Ammon's horn (tissue), 1 donor: ENCODE measurements around the gene GATA5.

Experiments
- DNase-seq: peaks from one replicate; pipeline ENCODE4 v3.0.0-alpha.2; 2016; ENCODE audit warnings: low spot score

The GATA5 gene

GRCh38 chr20:62475772-62476055 is at the start of gene GATA5:
Gene GATA5, minus strand, starts transcription at chr20:62475995. Its CDS starts 474 bp downstream, at chr20:62475521.
- no peak for DNase-seq

- DNase-seq: no peak
Measured at GRCh38 chr20:62525014-62525413, 49.2 kb upstream of the GATA5 start.

- no peak for DNase-seq
Measured at GRCh38 chr20:62524505-62524911, 48.7 kb upstream of the GATA5 start.

GRCh38 chr20:62523473-62524203 is 47.8 kb upstream of the GATA5 start:
- no peak for DNase-seq

- DNase-seq: no peak
Measured at GRCh38 chr20:62522748-62523396, 47.1 kb upstream of the GATA5 start.

GRCh38 chr20:62519826-62520225 is 44.0 kb upstream of the GATA5 start:
- DNase-seq: no peak

GRCh38 chr20:62518911-62519310 is 43.1 kb upstream of the GATA5 start:
- DNase-seq: no peak

- no peak for DNase-seq
Measured at GRCh38 chr20:62517901-62518610, 42.3 kb upstream of the GATA5 start.

GRCh38 chr20:62517168-62517567 is 41.4 kb upstream of the GATA5 start:
- no peak for DNase-seq

- no peak for DNase-seq
Measured at GRCh38 chr20:62516338-62516737, 40.5 kb upstream of the GATA5 start.

- no peak for DNase-seq
Measured at GRCh38 chr20:62515826-62516225, 40.0 kb upstream of the GATA5 start.

GRCh38 chr20:62515280-62515679 is 39.5 kb upstream of the GATA5 start:
- DNase-seq: no peak

- DNase-seq: no peak
Measured at GRCh38 chr20:62513991-62514390, 38.2 kb upstream of the GATA5 start.

GRCh38 chr20:62511915-62512610 is 36.3 kb upstream of the GATA5 start:
- DNase-seq: no peak

GRCh38 chr20:62511300-62511914 is 35.6 kb upstream of the GATA5 start:
- DNase-seq: no peak

GRCh38 chr20:62508641-62509051 is 32.9 kb upstream of the GATA5 start:
- DNase-seq: no peak

- DNase-seq: no peak
Measured at GRCh38 chr20:62507991-62508640, 32.3 kb upstream of the GATA5 start.

- DNase-seq: no peak
Measured at GRCh38 chr20:62507323-62507722, 31.5 kb upstream of the GATA5 start.

GRCh38 chr20:62506791-62507190 is 31.0 kb upstream of the GATA5 start:
- no peak for DNase-seq

- no peak for DNase-seq
Measured at GRCh38 chr20:62506087-62506486, 30.3 kb upstream of the GATA5 start.

- no peak for DNase-seq
Measured at GRCh38 chr20:62505337-62506045, 29.7 kb upstream of the GATA5 start.
